Muscle of arm (tissue), 14 donors: ENCODE data around the gene GUCA2A. TPM values are rescaled to one million over a fixed set of nuclear protein-coding genes. Genes with fewer than 3 reads are reported as not detected.
"Not testable (repeated sequence)": the region's sequence is repeated elsewhere in the genome, so short reads cannot be mapped to it uniquely, and the experiment has no call there.

Experiments
- DNase-seq: peaks from one replicate; pipeline ENCODE4 v3.0.0-alpha.2; 2013
- long read RNA-seq, 11 donors: transcript quantifications; one replicate each; lab custom pipeline, GENCODE V29; 2026
- polyA plus RNA-seq, 12 donors: library from polyadenylated mRNA; unstranded; fragments of 120-200 nt; gene quantifications; one replicate each; pipeline ENCODE4 v1.2.1, GENCODE V29; 2013; ENCODE audit not compliant: insufficient read length in 12 of 12

Gene GUCA2A, protein sequence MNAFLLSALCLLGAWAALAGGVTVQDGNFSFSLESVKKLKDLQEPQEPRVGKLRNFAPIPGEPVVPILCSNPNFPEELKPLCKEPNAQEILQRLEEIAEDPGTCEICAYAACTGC
- polyA plus RNA-seq = 10 to 100 TPM in 1 of 12 donors, under 1 TPM in 1, not detected in 10; 0.61 to 33.9 TPM
- long read RNA-seq, donor 1, transcript GUCA2A-201 (3 exons, 569 nt) = major isoform, 327 of 427 reads
- long read RNA-seq, donor 1, partial matches to known transcripts = 91 of 427 reads
- long read RNA-seq, donor 1, other reads (novel, unspliced or antisense) = 9 of 427 reads
- long read RNA-seq, donor 2 = 0 reads
- long read RNA-seq, donor 3 = 0 reads
- long read RNA-seq, donor 4 = 0 reads
- long read RNA-seq, donor 5 = 0 reads
- long read RNA-seq, donor 6 = 0 reads
- long read RNA-seq, donor 7 = 0 reads
- long read RNA-seq, donor 8 = 0 reads
- long read RNA-seq, donor 9 = 0 reads
- long read RNA-seq, donor 10 = 0 reads
- long read RNA-seq, donor 11 = 0 reads

DNA sequence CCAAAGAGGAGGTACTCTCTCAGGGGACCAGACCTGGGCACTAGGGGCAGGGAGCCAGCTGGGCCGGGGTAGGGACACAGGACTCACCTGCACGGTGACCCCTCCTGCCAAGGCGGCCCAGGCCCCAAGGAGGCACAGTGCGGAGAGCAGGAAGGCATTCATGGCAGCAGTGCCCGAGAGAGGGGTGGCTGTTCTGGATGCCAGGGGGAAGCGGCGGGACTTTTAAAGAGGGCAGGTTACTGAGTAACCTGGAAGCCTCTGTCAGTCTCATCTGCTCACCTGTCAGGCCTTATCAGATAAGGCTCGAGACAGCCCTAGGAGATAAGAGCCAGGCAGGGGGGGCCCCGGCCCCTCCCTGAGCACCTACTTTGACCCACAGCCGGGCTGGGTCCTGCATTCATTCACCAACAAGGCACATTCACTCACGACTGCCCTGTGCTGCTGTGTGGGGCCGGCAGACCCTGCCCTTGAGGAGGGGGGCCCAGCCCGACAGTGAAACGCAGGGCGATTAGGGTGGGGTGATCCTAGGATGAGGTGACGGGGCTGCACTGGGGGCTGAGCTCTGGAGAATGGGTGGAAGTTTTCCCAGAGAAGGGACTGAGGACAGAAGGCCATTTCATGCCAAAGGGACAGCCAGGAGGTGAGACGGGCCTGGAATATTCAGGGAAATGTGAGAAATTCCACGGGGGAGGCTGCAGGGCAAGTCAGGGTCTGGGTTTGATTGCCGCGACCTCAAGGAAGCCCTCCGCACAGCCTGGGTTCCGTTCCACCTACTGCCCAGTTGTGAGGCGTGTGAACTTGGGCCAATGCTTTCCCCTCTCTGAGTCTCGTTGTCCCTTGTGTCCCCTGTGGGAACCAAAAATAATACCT lies at the start of gene GUCA2A:
Gene GUCA2A (minus strand): TSS at position 195 of the 870 bp plus-strand sequence. CDS start 33 bp downstream, at position 162.
- DNase-seq = no peak

DNA sequence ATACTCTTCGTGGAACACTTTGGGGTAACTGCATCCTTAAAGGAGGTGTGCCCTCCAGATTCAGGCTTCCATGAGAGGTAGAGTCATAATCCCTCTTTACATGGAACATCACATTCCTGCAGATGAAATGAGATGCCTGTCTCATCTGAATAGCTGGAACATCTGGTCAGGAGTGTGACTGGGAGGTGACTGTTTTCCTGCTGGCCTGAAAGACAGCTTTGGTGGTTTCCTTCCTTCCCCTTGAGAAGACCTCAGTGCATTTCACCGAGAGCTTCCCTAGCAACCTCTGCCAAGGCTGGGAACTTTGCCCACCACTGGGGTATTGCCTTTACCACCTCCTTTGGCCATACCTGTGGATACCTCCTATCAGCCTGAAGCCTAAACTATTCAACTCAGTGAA lies 46.7 kb upstream of the GUCA2A start:
- no peak for DNase-seq

DNA sequence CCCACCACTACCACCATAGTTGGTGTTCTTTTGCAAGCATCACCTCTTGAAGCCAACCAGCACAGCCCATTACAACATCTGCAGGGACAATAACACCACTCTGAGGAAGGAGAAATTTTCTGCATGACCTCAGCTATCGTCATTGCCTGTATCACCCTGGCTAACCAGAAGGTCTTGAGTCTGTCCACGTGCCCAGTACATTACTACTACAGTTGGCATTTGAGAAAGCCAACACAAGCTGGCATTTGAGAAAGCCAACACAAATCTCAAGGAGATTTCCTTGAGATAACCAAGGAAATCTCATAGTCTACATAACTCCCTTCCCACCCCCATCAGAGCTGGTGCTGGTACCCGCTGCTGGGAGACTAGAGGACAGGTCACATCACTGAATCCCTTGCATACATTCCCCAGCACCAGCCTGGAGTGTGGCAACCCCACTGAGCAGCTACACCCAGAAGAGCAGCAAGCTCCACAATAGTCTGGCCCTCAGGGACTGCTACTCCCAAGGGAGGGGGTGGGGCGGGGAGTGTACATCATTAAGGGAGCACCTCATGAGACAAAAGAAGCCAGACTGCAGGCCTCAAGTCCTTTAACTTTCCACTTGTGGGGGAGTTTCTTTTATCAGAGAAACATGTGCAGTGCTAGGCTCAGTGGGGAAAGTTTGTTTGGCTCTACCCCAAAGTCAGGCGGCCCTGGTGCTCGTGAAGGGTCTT lies 46.0 kb upstream of the GUCA2A start:
- no peak for DNase-seq

DNA sequence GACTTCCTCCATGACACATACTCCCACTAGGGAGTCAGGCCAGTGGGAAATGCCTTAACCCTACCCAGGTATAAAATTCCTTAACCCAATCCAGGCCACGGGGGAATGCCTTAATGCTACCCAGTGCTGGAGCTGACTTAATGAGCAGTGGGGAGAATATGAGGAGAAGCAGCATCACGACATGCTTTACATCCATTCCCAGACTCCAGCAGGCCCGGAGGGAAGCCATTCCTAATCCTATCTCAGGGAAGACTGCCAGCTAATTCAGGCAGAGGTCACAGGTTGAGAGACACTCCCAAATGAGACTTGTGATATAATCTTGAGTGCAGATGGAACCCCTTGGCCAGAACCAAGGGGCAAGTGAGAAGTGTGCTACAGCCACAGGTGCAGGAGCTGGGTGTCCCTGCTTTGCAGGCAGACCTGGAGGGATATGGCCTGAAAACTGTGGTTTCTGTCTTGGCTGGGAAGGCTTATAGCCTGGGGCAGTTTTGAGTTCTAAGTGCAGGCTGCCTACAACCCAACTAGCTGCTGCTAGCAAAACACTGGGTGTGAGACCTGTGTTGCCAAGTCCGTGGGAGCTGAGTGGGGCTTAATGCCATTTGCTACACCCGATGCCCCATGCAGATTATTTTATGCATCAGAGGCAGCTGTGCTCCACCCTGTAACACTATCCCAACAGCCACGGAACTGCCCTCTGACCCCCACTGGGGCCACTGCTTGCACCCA lies 45.1 kb upstream of the GUCA2A start:
- DNase-seq = no peak

DNA sequence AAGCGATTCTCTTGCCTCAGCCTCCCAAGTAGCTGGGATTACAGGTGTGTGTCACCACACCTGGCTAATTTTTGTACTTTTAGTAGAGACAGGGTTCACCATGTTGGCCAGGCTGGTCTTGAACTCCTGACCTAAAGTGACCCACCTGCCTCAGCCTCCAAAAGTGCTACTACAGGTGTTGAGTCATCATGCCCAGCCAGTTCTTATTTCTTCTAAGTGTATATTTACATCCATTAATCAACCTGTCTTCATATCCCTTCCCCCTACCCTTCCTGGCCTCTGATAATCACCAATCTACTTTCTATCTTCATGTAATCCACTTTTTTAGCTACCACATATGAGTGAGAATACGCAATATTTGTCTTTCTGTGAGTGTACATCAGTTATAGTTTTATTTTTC lies 42.4 kb upstream of the GUCA2A start:
- DNase-seq = not testable (repeated sequence)

DNA sequence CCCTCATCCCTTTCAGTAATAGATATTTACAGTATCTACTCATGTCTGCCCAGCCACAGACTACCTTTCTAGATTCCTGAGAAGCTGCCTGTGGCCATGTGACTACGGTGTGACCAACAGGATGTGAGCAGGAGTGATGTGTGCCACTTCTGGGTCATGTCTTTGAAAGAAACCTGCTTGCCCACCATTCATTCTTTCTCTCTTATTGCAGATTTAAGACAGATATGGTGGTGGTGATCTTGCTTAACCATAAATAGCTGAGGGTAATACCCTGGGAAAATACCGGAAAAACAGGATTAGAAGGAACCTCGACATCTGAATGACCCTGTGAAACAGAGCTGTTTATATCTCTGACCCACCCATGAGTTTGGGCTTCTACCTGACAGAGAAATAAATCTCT lies 41.6 kb upstream of the GUCA2A start:
- no peak for DNase-seq

DNA sequence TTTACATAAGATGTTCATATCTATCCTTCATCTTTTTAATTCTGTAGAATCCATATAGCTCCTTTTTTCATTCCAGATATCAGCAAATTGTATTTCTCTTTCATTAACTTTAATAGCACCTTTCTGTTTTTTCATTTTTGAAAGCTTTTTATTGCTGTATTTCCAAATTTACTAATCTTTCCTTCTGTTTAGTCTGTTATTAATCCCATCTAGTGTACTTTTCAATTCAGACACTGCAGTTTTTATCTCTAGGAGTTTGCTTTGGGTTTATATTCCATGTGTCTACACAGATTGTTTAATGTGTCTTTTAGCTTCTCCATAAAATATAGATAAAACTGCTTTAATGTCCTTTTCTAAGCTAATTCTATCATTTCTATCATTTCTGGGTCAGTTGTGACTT lies 37.4 kb upstream of the GUCA2A start:
- DNase-seq = no peak

DNA sequence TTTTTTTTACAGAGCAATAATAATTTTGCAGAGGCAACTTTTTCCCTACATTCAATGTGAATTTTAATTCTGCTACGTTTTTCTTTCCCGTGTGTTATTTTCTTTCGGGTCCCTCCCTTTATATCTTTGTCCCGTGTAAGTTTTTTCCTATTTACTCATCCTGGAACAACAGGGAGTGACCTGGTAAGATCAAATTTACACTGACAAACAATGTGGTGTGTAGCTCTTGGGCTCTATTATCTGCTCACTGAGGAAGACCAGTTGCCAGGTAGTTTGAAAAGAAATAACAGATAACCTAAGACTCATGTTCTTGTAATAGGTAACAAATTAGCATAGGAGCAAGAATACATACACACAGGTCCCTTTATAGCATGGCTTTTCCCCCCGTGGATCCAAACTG lies 33.7 kb upstream of the GUCA2A start:
- DNase-seq = no peak

DNA sequence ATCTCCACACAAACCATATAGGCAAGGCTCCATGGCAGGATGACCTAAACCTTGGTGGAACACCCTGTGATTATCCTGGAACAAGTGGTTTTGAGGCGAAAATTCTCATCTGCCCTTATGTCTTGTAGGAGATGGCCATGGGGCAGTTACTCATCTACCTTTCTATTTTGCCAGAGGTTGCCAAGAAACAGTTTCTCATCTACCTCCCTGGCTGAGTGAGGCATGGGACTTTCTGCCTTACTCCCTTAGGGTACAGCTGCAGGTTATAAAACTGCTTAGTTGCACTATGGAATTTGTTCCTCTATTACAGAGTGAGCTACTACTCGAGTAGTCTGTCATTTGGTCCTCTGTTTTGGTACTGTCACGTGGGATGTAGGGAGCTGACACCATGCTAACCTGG lies 31.3 kb upstream of the GUCA2A start:
- no peak for DNase-seq

DNA sequence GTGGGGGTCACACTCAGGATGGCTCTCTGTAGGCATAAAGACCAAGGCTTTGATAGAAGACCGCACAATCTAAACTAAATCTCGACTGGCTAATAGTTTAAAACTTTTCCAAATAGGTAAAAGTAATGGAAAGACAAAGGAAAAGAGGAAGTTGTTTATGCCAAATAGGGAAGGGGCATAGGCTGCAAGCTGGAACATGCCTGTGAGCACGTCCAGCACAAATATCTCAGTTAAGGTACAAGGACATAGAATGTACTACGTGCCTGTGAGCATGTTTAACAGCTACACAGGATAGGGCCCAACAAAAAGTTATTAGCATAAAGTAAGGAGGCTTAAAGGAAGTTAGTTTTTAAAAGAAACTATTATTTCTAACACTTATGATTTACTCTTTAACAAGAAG lies 27.6 kb upstream of the GUCA2A start:
- DNase-seq = no peak

DNA sequence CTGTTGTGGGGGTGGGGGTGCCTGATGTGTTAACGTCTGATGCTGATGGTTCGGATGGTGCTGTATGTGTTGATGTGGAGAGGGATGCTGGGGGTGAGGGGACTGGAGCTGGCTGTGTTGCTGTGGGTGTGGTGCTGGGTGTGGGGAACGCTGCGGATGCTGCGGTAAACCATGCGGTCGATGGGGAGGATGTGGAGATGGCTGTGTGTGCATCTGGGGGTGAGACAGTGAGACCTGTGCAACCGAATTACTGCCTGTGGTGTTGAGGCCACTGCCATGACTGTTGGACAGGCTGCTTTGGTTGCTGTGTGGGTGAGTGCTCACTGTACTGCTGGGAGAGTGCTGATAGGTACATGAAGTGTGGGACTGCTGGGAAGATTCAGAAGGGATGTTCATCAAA lies 26.8 kb upstream of the GUCA2A start:
- no peak for DNase-seq

DNA sequence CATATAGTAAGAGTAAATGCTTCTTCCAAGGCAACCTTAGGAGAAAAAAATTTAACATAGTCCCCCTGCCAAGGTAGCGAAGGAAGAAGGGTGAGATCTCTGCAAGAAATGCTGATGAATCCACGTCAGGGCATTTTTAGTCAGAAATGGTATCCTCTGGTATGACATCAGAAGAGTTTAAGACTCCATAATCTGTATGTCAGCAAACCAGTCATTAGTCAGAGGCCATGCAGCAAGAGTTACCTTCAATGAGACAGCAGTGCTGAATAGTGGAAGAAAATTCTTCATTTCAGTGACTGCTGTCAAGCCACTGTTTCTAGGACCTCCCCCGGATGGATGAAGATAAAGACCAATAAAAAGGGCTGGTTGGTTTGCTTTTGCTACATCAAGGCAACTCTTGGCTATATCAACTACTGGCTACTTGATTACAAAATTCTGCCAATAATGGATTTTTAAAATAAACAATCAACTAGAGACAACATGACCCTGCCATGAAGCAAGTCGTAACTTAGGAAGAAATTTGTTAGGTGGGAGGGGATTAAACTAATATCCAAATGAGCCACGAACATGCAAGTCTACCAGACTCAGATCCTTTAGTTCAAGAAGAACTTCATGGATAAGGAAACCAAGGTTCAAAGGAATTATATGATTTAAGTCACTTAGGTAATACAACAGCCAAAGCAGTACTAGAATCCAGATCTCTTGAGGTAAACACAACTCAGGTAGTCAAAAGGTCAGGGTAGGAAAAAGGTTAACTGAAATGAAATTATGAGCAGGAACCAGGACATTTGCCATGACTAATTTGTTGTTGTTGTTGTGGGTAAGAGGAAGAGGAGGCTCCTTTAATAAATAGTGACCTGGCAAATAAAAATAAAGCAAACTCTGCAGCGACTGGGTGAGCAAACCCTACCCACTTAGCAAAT lies 25.6 kb upstream of the GUCA2A start:
- DNase-seq = no peak

DNA sequence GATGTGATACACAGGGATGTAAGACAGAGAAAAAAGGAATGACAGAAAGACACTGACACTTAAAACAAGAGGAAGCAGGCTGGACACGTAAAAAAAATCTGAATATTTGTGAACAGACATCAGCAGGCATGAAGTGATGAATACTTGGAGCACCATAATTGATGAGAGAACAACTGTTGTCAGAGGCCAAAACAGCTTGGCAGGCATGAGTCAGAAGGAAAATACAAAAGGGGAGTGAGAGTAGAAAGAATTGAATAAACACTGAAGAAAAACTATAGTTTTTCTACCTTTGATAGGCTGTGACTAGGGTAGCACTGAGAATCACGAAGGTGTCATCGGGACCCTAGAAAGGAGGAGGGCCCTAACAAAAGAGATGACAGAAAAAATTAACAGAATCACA lies 21.6 kb upstream of the GUCA2A start:
- no peak for DNase-seq

DNA sequence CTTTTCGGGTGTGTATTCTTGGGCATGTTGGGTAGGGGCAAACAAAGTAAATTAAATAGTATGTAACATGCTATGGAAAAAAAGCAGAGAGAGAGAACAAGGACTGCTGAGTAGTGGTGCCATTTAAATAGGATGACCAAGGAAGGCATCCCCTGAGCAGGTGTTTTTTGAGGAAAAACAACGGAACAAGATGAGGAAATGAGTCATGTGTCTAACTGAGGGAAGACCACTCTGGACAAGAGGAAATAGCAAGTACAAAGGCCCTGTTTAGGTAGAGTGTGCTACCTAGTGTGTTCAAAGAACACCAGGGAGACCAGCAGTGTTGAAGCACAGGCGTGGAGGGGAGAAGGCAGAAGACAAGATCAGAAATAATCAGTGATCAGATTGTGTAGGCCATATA lies 20.1 kb upstream of the GUCA2A start:
- no peak for DNase-seq

DNA sequence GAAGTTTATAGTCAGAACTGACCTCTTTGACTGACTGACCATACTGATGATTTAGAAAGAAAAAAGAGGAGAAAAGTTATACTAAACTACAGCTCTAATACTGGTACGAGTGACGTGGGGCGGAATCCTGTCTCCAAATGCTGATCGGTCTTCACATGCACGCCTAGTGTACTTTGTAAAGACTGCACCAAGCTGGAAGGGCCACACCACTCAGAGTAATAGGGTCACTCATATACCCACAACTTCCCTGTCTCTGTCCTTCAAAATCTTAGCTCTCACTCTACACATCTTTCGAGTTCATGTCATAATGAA lies 19.4 kb upstream of the GUCA2A start:
- no peak for DNase-seq

DNA sequence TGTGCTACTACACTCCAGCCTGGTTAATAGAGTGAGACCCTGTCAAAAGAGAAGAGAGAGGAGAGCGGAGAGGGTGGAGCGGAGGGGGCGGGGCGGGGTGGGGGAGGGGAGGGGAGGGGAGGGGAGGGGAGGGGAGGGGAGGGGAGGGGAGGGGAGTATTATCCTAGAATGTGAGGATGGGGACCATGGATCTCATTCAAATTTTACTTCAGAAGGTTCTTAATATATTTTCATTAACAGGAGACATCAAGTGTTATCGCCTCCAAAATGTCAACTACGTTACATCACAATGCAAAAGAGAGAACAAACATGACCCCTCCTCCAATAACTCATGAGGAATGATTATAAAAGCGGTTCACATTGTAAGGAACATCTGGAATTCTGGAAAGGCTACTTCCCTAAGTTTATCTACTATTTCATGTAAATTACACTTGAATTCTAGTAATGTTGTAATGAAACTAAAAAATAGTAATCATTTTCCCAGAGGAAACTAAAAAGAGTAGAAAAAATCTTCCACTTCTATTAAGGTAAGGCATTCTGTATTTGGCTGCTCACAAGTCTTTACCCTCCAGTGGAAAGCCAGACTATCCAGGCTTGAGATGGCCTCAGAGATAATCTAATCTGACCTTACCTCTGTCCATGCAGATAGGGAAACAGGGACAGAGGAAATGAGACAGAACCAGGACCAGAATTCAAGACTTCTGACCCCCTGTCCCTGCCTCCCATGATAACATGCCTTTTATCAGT lies 18.8 kb upstream of the GUCA2A start:
- no peak for DNase-seq

DNA sequence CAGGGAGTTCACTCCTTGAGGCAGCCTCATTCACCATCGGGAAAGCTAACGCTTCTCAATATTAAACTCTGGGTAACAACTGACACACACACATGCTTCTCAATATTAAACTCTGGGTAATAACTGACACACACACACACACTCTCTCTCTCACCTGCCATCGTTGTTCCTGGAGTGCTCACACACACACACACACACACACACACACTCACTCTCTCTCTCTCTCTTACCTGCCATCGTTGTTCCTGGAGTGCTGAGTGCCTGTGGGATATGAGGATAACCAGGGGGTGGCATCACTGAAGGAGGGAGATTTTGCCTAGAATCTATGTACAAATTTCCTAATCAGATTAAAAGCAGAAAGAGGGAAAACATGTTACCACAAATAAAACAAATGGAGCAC lies 17.1 kb upstream of the GUCA2A start:
- DNase-seq = no peak

DNA sequence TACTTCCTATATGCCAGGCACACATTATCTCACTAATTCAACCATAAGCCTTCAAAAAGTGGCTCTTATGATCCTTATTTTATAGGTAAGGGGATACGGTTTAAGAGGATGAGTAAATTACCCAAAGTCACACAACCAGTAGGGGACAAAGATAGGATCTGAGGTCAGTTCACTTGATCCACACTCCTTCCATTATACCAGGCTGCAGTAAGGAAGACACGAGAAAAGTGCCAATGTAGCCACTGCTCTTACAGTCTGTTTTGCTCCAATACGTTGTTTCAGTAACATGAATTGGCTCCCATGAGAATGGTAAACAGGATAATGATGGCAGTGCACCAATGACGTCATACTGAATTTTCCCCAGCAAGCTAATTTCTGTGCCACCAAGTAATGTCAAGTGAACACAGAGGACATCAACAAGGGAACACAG lies 15.4 kb upstream of the GUCA2A start:
- DNase-seq = no peak

DNA sequence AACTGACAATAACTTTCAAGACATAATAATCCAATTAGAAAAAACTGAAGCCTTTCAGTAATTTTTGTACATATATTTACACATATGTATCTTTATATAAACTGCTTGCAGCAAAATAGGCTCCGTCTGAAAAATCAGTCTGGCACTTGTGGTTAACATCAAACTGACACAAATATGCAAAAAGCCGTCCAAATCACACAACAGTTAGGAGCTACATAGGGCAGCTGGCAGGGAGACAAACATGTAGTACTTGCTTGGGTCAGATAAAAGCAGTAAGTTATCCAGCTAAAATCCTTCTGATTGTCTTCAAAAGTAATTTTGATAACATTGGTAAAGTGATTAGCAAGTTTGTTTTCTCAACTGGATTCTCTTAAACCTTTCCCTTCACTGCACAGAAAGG lies 14.7 kb upstream of the GUCA2A start:
- DNase-seq = no peak

DNA sequence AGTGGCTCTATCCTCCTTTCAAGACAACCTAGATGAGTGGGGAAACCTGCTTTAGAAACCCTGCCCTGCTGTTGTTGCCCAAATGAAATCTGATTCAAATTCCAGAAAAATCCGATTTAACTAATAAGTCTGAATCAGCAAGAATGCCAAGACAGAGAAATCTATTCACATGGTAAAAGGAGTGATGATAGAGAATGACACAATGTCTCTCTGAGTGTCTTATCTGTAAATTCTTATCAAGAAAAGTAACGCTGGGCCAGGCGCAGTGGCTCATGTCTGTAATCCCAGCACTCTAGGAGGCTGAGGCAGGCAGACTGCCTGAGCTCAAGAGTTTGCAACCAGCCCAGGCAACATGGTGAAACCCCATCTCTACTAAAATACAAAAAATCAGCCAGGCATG lies 13.7 kb upstream of the GUCA2A start:
- no peak for DNase-seq
